Peyer's patch (tissue), 4 donors: Measurements from ENCODE around the gene FZR1.

ENCODE experiments used
- CTCF ChIP-seq, 6 experiments: fragments of 450-650 bp in 4 of 6; fragments of 200-600 bp in 2 of 6; sonication (generic) in 1 of 6; IDR thresholded peaks; one replicate each; pipeline ENCODE4 v1.5.1; 2017 to 2019; ENCODE audit warnings: antibody characterized with exemption in 6 of 6, mild to moderate bottlenecking in 3 of 6, moderate library complexity in 1 of 6
- POLR2A ChIP-seq, 2 donors: fragments of 450-650 bp; IDR thresholded peaks; one replicate each; pipeline ENCODE4 v1.5.1; 2017; ENCODE audit warnings: antibody characterized with exemption in 2 of 2, mild to moderate bottlenecking in 2 of 2, moderate library complexity in 2 of 2

- no peak for TF ChIP-seq CTCF (IDR thresholded peaks at IDR 0.05)
- TF ChIP-seq POLR2A (IDR thresholded peaks at IDR 0.05): no peak
These were observed 29.5 kb downstream of the FZR1 start for GRCh38 chr19:3535563-3535965.
